K562 (cell line): ENCODE measurements around the gene ZFP3.

Source experiments
- MTF1 ChIP-seq: fragments of 250-450 bp; sonication (Bioruptor Pico); IDR thresholded peaks from 2 replicates; pipeline ENCODE4 v1.9.0; 2021; ENCODE audit warnings: moderate library complexity, mild to moderate bottlenecking, inconsistent platforms, borderline replicate concordance
- SIN3A ChIP-seq, 2 experiments: fragments of 150-350 bp in 1 of 2; IDR thresholded peaks; 2 replicates each; pipeline ENCODE4 v1.6.1; 2011 to 2016; ENCODE audit warnings: borderline replicate concordance in 2 of 2, low read depth in 2 of 2, low read length in 2 of 2, mild to moderate bottlenecking in 2 of 2, moderate library complexity in 2 of 2; ENCODE audit not compliant: control insufficient read depth in 1 of 2
- SMARCA5 ChIP-seq: fragments of 450-650 bp; IDR thresholded peaks from 2 replicates; pipeline ENCODE4 v1.6.1; 2016
- TARDBP ChIP-seq: fragments of 450-650 bp; IDR thresholded peaks from 2 replicates; pipeline ENCODE4 v1.6.1; 2016
- ZNF146 ChIP-seq: IDR thresholded peaks from one replicate; pipeline ENCODE4 v1.6.1; 2018; ENCODE audit warnings: missing compliant biosample characterization; ENCODE audit not compliant: unreplicated experiment
- TF ChIP-seq, protein P1 (sequence below): sonication (generic); formaldehyde crosslinking; IDR thresholded peaks from 2 replicates; pipeline ENCODE4 v1.8.1; 2023; ENCODE audit warnings: mild to moderate bottlenecking, missing genetic modification reagents, moderate library complexity
- TF ChIP-seq, protein P2 (sequence below): sonication (generic); formaldehyde crosslinking; IDR thresholded peaks from 2 replicates; pipeline ENCODE4 v1.9.0; 2022; ENCODE audit warnings: mild to moderate bottlenecking, missing genetic modification reagents
- TF ChIP-seq, protein P3 (sequence below): fragments of 250-450 bp; sonication (Bioruptor Pico); IDR thresholded peaks from 2 replicates; pipeline ENCODE4 v1.8.0; 2021; ENCODE audit warnings: moderate library complexity, mild to moderate bottlenecking, inconsistent platforms
- TF ChIP-seq, protein P4 (sequence below): fragments of 450-650 bp; IDR thresholded peaks from 2 replicates; pipeline ENCODE4 v1.6.1; 2016; ENCODE audit warnings: low read depth
- TF ChIP-seq, protein P5 (sequence below), 3 experiments: IDR thresholded peaks in 2 of 3; conservative IDR thresholded peaks in 1 of 3; 2 replicates each; pipeline ENCODE4 v1.5.1; 2011 to 2012; ENCODE audit warnings: low read length in 3 of 3, mild to moderate bottlenecking in 3 of 3, control low read depth in 2 of 3, improper control_type of control experiment in 1 of 3, inconsistent platforms in 1 of 3, low read depth in 1 of 3, mixed read lengths in 1 of 3, moderate library complexity in 1 of 3; ENCODE audit not compliant: insufficient read depth in 2 of 3

DNA sequence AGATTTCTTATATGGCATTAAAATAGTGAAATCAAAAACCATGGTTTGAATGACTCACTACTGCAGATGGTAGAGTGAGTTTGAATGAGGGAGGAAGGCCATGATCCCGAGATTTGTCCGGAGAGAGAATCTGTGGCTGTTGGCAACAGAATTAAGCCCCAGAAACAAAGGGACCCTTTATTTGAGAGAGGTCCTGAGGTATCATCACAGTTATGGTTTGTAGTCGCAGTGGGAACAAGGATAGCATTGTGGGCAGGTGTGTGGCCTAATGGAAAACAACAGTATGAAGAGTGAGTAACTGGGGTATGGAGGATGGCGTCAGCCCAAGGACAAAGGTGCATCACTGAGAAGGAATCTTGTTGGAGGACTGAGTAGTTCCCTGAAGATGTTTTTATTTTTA is 8.5 kb upstream of the ZFP3 start:
- no peak for TF ChIP-seq ZNF146
- no peak for TF ChIP-seq MTF1 (CRISPR knock-in tag)
- TF ChIP-seq, protein P1, sequence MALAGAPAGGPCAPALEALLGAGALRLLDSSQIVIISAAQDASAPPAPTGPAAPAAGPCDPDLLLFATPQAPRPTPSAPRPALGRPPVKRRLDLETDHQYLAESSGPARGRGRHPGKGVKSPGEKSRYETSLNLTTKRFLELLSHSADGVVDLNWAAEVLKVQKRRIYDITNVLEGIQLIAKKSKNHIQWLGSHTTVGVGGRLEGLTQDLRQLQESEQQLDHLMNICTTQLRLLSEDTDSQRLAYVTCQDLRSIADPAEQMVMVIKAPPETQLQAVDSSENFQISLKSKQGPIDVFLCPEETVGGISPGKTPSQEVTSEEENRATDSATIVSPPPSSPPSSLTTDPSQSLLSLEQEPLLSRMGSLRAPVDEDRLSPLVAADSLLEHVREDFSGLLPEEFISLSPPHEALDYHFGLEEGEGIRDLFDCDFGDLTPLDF = no peak
- TF ChIP-seq, protein P2, sequence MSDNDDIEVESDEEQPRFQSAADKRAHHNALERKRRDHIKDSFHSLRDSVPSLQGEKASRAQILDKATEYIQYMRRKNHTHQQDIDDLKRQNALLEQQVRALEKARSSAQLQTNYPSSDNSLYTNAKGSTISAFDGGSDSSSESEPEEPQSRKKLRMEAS = no peak
- TF ChIP-seq, protein P3, sequence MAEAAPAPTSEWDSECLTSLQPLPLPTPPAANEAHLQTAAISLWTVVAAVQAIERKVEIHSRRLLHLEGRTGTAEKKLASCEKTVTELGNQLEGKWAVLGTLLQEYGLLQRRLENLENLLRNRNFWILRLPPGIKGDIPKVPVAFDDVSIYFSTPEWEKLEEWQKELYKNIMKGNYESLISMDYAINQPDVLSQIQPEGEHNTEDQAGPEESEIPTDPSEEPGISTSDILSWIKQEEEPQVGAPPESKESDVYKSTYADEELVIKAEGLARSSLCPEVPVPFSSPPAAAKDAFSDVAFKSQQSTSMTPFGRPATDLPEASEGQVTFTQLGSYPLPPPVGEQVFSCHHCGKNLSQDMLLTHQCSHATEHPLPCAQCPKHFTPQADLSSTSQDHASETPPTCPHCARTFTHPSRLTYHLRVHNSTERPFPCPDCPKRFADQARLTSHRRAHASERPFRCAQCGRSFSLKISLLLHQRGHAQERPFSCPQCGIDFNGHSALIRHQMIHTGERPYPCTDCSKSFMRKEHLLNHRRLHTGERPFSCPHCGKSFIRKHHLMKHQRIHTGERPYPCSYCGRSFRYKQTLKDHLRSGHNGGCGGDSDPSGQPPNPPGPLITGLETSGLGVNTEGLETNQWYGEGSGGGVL (CRISPR knock-in tag) = no peak
- TF ChIP-seq SIN3A (IDR thresholded peaks at IDR 0.05; ENCODE audit: borderline replicate concordance in 2 of 2, control insufficient read depth in 1 of 2, low read depth in 2 of 2, low read length in 2 of 2) = no peak
- TF ChIP-seq TARDBP = no peak
- TF ChIP-seq, protein P4, sequence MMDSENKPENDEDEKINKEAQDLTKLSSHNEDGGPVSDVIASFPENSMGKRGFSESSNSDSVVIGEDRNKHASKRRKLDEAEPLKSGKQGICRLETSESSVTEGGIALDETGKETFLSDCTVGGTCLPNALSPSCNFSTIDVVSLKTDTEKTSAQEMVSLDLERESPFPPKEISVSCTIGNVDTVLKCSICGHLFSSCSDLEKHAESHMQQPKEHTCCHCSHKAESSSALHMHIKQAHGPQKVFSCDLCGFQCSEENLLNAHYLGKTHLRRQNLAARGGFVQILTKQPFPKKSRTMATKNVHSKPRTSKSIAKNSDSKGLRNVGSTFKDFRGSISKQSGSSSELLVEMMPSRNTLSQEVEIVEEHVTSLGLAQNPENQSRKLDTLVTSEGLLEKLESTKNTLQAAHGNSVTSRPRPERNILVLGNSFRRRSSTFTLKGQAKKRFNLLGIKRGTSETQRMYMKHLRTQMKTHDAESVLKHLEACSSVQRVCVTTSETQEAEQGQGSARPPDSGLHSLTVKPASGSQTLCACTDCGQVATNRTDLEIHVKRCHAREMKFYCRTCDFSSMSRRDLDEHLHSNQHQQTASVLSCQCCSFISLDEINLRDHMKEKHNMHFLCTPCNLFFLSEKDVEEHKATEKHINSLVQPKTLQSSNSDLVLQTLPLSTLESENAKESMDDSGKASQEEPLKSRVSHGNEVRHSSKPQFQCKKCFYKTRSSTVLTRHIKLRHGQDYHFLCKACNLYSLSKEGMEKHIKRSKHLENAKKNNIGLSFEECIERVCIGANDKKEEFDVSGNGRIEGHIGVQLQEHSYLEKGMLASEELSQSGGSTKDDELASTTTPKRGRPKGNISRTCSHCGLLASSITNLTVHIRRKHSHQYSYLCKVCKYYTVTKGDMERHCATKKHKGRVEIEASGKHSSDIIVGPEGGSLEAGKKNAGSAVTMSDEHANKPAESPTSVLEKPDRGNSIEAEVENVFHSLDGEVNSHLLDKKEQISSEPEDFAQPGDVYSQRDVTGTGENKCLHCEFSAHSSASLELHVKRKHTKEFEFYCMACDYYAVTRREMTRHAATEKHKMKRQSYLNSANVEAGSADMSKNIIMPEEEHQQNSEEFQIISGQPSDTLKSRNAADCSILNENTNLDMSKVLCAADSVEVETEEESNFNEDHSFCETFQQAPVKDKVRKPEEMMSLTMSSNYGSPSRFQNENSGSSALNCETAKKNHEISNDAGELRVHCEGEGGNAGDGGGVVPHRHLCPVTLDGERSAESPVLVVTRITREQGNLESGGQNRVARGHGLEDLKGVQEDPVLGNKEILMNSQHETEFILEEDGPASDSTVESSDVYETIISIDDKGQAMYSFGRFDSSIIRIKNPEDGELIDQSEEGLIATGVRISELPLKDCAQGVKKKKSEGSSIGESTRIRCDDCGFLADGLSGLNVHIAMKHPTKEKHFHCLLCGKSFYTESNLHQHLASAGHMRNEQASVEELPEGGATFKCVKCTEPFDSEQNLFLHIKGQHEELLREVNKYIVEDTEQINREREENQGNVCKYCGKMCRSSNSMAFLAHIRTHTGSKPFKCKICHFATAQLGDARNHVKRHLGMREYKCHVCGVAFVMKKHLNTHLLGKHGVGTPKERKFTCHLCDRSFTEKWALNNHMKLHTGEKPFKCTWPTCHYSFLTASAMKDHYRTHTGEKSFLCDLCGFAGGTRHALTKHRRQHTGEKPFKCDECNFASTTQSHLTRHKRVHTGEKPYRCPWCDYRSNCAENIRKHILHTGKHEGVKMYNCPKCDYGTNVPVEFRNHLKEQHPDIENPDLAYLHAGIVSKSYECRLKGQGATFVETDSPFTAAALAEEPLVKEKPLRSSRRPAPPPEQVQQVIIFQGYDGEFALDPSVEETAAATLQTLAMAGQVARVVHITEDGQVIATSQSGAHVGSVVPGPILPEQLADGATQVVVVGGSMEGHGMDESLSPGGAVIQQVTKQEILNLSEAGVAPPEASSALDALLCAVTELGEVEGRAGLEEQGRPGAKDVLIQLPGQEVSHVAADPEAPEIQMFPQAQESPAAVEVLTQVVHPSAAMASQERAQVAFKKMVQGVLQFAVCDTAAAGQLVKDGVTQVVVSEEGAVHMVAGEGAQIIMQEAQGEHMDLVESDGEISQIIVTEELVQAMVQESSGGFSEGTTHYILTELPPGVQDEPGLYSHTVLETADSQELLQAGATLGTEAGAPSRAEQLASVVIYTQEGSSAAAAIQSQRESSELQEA = no peak
- no peak for TF ChIP-seq SMARCA5
- TF ChIP-seq, protein P5, sequence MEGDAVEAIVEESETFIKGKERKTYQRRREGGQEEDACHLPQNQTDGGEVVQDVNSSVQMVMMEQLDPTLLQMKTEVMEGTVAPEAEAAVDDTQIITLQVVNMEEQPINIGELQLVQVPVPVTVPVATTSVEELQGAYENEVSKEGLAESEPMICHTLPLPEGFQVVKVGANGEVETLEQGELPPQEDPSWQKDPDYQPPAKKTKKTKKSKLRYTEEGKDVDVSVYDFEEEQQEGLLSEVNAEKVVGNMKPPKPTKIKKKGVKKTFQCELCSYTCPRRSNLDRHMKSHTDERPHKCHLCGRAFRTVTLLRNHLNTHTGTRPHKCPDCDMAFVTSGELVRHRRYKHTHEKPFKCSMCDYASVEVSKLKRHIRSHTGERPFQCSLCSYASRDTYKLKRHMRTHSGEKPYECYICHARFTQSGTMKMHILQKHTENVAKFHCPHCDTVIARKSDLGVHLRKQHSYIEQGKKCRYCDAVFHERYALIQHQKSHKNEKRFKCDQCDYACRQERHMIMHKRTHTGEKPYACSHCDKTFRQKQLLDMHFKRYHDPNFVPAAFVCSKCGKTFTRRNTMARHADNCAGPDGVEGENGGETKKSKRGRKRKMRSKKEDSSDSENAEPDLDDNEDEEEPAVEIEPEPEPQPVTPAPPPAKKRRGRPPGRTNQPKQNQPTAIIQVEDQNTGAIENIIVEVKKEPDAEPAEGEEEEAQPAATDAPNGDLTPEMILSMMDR (IDR thresholded peaks at IDR 0.05 in 2 of 3, conservative IDR thresholded peaks at IDR 0.05 in 1 of 3; ENCODE audit: insufficient read depth in 2 of 3, low read depth in 1 of 3, low read length in 3 of 3) = no peak
